GM18907 (cell line): Measurements from ENCODE around the gene ATXN1L.
"Not testable (repeated sequence)": the region's sequence is repeated elsewhere in the genome, so short reads cannot be mapped to it uniquely, and the experiment has no call there.

Experiments
- ATAC-seq: cut with Tn5 transposase; IDR thresholded peaks from one replicate; pipeline ENCODE4 v1.9.1; 2021; ENCODE audit warnings: mild to moderate bottlenecking, moderate library complexity; ENCODE audit not compliant: unreplicated experiment

Gene ATXN1L

DNA sequence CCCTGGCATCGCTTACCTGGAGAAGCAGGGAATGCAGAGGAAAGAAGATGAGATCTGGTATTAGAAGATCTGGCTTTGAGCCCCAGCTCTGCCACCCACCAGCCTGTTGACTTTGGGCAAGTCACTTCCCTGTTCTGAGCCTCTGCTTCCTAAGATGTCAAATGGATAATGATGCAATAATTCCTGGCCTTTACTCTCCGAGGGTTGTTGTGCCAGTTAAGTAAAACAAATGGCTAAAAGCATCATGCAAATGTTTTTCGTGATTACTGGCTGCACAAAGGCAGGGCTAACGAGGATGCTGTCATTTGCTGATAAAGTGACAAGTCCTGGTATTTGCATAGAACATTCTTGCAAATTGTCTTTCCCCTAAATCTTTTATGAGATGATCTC is 39.5 kb downstream of the ATXN1L start:
- ATAC-seq, result no peak

DNA sequence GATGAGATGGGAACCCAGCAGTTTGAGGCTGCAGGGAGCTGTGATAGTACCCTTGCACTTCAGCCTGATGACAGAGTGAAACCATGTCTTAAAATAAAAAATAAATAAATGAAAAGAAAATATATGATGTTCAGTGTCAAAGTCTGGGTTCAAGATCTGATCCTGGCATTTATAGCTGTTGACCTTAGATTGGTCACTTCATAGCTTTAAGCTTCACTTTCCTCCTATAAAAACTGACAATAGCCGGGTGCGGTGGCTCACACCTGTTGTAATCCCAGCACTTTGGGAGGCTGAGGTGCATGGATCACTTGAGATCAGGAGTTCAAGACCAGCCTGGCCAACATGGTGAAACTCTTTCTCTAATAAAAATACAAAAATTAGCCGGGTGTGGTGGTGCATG is 43.4 kb downstream of the ATXN1L start:
- no peak for ATAC-seq

DNA sequence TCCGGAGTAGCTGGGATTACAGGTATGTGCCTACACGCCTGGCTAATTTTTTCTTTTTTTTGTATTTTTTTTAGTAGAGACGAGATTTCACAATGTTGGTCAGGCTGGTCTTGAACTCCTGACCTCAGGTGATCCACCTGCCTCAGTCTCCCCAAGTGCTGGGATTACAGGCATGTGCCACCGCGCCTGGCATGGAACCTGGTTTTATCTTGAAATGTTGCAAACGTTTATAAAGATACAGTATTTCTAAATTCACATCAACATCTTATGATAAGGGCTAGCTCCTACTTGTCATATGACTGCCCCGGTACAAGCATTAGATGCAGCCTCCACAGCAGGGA is 48.1 kb downstream of the ATXN1L start:
- ATAC-seq, result no peak

DNA sequence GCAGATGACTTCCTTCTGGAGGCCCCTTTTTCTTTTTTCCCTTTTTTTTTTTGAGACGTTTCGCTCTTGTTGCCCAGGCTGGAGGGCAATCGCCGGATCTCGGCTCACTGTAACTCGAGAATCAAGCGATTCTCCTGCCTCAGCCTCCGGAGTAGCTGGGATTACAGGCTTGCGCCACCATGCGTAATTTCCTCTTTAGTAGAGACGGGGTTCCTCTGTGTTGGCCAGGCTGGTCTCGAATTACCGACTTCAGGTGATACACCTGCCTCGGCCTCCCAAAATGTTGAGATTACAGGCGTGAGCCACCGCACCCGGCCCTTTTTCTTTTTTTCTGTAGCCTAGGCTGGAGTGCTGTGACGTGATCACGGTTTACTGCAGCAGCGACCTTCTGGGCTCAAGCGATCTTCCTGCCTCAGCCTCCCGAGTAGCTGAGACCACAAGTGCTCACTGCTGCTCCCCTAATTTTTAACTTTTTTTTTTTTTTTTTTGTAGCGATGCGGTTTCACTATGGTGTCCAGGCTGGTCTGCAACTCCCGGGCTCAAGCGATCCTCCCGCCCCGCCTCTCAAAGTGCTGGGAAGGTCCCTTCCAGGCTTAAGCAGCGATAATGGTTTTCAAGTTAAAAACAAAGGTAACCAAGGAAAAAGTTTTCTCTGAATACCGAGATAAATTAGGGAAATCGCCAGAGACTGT is 48.6 kb downstream of the ATXN1L start:
- peak; percentile 18 for ATAC-seq

DNA sequence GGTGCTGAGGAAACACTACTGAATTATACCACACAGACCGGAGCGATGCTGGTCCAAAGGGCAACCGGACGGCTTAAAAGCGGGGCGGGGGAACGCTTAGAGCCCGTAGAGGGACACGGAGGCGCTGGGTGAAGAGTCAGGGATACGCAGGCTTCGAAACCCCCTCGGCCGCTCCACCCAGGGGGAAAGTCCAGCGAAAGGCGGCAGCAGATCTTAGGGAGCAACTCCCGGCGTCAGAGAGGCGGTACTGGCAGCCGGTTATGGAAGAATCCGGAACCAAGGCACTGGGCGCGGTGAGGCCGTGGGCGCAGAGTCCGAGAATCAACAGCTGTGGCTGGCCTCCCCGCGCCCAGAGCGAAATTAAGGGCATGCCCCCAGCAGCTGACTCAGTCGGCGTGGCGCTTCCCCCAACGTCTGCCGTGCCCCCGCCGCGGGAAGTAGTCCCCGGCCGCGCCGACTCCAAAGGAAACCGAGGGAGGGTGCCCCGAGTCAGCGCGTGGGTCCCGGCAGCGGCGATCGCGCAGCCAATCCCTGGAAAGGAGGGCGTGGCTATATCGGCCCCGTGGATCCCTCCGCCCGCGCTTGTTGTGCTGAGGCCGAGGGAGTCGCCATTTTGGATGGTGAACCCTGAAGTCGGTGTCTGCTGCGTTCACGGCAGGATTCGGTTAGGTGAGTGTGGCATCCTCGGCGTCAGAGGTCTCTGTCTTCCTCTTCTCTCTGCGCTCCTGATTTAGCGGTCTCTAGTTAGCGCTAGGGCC is 49.3 kb downstream of the ATXN1L start, which contains the start of gene IST1:
Gene IST1 (plus strand): TSS at position 611 of the 758 bp plus-strand sequence. CDS start 20,110 bp downstream, outside the sequence.
- ATAC-seq, result peak; percentile 86

DNA sequence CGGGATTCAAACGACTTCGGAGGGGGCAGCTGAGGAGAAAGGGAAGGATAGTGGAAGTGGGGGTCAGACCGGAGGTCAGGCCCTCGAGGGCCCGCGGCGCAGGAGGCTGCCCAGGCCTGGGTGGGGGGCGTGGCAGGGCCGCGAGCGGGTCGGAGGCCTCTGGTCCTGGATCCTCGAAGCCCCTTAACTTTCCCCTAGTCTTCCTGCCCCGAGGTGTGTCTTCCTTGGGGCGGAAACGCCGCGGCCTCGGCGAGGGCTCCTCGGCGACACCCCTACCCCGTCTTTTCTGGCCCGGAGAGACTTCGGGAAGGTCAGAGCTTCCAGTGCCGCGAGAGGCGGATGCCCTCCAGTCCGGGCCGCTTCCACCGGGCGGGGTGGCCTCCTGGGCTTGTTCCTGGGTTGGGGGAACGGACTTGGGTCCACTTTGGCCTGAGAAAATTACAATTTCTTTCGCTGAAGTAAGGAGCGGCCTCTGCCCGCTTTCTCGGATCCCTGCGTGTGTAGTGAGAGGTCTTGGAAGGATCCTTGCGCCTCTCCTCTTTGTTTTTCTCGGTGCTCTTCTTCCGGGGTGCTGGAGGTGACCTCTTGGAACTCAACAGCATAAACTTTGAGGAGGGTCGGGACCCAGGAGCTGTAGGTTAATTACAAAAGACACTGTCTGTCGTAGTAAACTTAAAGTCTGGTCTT is 50.0 kb downstream of the ATXN1L start:
- peak; percentile 34 for ATAC-seq

DNA sequence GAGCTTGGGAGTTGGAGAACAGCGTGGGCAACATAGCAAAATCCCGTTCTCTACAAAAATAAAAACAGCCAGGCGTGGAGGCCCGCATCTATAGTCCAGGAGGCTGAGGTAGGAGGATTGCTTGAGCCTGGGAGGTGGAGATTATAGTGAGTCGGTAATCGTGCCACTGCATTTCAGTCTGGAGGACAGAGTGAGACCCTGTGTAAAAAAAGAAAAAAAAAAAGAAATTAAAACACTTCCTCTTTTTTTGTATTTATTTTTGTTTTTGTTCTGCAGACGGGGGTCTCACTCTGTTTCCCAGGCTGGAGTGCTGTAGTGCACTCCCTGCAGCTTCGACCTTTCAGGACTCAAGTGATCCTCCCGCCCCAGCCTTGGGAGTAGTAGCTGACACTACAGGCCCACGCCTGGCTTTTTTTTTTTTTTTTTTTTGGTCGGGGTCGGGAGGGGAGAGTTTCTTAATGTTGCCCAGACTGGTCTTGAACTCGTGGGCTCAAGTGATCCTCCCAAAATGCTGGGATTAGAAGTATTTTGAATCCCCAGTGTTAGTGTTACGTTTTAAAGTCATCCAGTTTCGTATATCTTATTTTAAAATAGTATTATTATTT is 51.1 kb downstream of the ATXN1L start:
- no peak for ATAC-seq

DNA sequence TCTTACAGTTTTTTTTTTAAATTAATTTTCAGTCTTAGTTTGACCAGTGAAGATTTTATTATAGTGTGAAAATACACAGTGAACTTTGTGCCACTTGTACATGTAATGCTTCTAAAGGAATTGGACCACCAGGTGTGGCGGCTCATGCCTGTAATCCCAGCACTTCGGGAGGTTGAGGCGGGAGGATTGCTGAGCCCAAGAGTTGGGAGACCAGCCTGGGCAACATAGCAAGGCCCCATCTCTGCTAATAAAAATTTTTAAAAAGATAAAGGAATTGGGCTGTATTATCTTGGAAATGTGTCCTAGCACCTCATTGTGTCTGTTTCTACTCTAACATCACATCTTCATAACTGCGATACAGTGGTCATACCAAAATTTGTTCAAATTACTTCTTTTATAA is 53.4 kb downstream of the ATXN1L start:
- no peak for ATAC-seq

DNA sequence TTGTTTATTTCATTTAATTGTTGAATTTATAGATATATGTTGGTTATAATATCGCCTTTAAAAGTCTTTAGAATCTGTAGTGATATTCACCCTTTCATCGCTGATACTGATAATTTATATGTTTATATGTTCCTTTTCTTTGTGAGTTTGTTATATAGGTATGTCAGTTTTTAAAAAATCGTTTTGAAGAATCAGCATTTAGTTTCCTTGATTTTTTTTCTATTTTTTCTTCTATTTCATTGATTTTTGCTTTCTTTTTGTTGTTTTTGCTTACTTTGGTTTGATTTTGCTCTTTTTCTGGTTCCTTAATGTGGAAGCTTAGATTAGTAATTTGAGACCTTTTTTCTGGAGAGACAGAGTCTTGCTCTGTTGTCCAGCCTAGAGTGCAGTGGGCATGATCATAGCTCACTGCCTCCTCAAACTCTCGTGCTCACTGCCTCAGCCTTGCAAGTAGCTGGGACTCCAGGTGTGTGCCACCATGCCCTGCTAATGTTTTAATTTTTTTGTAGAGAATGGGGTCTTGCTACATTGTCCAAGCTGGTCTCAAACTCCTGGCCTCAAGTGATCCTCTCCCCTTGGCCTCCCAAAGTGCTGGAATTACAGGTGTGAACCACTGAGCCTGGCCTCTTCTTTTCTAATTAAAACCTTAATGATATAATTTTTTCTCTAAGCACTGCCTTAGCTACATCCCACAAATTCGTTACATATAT is 57.0 kb downstream of the ATXN1L start:
- ATAC-seq, result no peak

DNA sequence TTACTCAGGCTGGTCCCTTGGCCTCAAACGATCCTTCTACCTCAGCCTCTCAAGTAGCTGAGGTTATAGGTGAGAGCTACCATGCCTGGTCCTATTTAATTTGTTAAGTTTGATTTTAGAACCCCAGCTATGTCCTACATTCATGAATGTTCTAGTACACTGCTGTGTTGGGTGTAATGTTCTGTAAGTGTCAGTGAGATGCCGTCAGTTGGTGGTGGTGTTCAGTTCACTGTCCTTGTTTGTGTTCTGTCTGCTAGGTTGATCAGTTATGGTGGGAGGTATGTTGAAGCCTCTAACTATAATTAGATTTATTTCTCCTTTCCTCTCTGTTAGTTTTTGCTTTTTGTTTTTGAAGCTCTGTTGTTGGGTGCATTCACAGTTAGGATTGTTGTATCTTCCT is 57.8 kb downstream of the ATXN1L start:
- no peak for ATAC-seq

DNA sequence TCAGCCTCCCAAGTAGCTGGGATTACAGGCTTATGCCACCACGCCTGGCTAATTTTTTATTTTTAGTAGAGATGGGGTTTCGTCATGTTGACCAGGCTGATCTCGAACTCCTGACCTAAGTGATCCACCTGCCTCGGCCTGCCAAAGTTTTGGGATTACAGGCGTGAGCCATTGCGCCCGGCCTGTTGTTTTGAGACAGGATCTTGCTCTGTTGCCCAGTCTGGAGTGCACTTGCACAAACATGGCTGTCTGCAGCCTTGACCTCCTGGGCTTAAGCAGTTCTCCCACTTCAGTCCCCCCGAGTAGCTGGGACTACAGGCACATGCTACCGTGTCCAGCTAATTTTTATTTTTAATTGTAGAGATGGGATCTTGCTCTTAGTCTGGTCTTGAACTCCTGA is 58.5 kb downstream of the ATXN1L start:
- no peak for ATAC-seq

DNA sequence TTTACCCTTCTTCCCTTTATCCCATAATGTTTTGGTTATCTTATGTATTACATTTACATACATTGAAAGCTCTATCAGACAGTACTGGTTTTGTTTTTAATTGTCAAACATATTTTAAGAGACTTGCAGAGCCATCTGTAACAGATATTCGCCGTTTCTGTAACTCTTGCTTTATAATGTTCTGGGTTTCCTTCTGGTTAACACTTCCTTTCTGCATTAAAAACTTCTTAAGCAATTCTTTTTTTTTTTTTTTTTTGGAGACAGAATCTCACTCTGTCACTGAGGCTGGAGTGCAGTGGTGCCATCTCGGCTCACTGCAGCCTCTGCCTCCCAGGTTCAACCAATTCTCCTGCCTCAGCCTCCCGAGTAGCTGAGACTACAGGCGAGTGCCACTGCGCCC is 60.0 kb downstream of the ATXN1L start:
- not testable (repeated sequence) for ATAC-seq
